ENCODE results near the gene ANKRD52.

DNA sequence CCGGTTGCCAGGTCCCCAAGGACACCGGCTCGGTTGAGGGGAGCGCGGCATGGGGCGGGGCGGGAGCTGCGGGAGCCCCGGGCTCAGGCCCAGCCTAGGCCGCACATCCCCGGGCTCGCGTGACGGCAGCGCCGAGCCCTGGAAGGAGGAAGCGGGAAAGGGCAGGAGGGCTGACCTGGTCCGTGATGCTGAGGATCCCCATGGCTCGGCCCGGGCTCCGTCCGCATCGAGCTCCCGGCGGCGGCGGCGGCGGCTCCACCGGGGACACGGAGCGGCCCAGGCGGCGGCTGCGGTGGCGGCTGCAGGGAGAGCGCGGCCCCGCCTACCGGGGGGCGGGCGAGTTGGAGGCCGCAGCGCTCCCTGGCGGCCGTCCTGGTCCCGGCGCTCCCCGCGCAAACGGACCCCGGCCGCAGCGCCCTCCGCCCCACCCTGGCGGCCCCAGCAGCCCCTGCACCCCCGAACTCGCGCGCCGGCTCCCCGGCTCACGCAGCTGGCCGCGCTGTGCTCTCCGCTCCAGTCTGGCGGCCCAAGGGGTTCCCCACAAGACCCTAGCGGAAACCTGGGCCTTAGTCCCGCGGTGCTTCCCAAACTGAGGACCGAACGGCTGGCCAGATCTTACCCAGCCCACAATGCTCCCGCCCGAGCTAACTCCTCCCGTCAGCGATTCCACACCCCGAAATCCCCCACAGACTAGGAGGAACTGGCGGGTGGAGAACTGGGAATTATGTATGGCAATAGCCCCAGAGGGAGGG is at the start of gene ANKRD52:
- TF ChIP-seq, protein P1, sequence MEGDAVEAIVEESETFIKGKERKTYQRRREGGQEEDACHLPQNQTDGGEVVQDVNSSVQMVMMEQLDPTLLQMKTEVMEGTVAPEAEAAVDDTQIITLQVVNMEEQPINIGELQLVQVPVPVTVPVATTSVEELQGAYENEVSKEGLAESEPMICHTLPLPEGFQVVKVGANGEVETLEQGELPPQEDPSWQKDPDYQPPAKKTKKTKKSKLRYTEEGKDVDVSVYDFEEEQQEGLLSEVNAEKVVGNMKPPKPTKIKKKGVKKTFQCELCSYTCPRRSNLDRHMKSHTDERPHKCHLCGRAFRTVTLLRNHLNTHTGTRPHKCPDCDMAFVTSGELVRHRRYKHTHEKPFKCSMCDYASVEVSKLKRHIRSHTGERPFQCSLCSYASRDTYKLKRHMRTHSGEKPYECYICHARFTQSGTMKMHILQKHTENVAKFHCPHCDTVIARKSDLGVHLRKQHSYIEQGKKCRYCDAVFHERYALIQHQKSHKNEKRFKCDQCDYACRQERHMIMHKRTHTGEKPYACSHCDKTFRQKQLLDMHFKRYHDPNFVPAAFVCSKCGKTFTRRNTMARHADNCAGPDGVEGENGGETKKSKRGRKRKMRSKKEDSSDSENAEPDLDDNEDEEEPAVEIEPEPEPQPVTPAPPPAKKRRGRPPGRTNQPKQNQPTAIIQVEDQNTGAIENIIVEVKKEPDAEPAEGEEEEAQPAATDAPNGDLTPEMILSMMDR (IDR thresholded peaks at IDR 0.05): peak; percentile 78 to 97 (median 96)
- TF ChIP-seq EP300 (IDR thresholded peaks at IDR 0.05): peak in 1 of 2 donors; percentile 18
- peak in 1 of 2 donors; percentile 40 for TF ChIP-seq POLR2A (IDR thresholded peaks at IDR 0.05)
